ENCODE measurements around the gene NSUN6.

The NSUN6 gene

DNA sequence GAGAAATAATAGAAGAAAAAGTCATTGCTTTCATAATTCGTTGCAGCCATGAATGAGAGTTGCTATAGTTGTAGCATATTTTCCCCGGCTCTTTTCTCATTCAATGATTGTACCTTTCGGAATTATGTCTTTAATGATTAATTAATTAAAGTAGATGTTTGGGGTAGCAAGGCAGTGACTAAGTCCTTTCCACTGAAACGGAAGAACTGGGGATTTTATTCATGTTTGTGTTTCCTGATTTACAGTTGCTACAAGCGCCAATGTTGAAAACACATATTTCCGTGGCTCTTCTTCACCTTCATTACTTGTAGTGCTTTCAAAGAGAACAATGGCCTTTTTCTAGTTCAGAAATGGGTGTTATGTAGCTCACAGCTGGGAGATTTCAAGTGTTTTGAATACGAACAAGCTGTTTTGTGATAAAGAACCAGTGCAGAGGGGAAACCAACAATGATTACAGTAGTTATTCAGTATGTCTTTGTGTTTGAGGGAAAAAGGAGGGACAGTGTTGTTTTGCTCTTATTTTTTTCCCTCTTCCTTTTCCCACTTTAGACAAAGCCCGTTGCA lies 153.5 kb downstream of the NSUN6 start:
- no peak overlapping the region for H3K27ac ChIP-seq (ENCODE audit: low read length)
- no peaks in the 10 kb centered on the region for H3K36me3 ChIP-seq (ENCODE audit: insufficient read depth, low read length)
- H4K20me1 ChIP-seq (ENCODE audit: insufficient read depth, low read length), result no peaks in the 10 kb centered on the region
- no peaks in the 10 kb centered on the region for H3K9me3 ChIP-seq (ENCODE audit: insufficient read depth, low read length, severe bottlenecking)
- no peak overlapping the region for H3K4me3 ChIP-seq (ENCODE audit: low read depth in 1 of 2, low read length in 2 of 2)
- H3K27me3 ChIP-seq (ENCODE audit: insufficient read depth, low read length, poor library complexity), result no peaks in the 10 kb centered on the region
- H3K79me2 ChIP-seq (ENCODE audit: insufficient read depth, low read length), result no peaks in the 10 kb centered on the region
- no peak overlapping the region for H2AFZ ChIP-seq (ENCODE audit: low read depth, low read length)
- H3K9ac ChIP-seq (ENCODE audit: low read depth, low read length), result no peak overlapping the region
- no peak for ATAC-seq (ENCODE audit: insufficient read depth, low read depth)
- no peak overlapping the region for H3K4me2 ChIP-seq (ENCODE audit: insufficient read depth, low read length)
- DNase-seq, result no peak
- TF ChIP-seq, protein P1, sequence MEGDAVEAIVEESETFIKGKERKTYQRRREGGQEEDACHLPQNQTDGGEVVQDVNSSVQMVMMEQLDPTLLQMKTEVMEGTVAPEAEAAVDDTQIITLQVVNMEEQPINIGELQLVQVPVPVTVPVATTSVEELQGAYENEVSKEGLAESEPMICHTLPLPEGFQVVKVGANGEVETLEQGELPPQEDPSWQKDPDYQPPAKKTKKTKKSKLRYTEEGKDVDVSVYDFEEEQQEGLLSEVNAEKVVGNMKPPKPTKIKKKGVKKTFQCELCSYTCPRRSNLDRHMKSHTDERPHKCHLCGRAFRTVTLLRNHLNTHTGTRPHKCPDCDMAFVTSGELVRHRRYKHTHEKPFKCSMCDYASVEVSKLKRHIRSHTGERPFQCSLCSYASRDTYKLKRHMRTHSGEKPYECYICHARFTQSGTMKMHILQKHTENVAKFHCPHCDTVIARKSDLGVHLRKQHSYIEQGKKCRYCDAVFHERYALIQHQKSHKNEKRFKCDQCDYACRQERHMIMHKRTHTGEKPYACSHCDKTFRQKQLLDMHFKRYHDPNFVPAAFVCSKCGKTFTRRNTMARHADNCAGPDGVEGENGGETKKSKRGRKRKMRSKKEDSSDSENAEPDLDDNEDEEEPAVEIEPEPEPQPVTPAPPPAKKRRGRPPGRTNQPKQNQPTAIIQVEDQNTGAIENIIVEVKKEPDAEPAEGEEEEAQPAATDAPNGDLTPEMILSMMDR (IDR thresholded peaks at IDR 0.05; ENCODE audit: borderline replicate concordance, extremely low read depth, low read length, poor library complexity, severe bottlenecking), result no peak
- no peak for TF ChIP-seq EZH2 (IDR thresholded peaks at IDR 0.05; ENCODE audit: borderline replicate concordance, low read depth, low read length, severe bottlenecking)
- 0 out of 2 replicates have a peak, but pooled peaks cover 3% of the 10 kb centered on the region for H3K4me1 ChIP-seq (ENCODE audit: insufficient read depth, low read length)

Data from DND-41 (cell line).